Measurements from ENCODE around the gene BRPF1. TPM values are rescaled to one million over a fixed set of nuclear protein-coding genes. Genes with fewer than 3 reads are reported as not detected.
"Not testable (repeated sequence)": the region's sequence is repeated elsewhere in the genome, so short reads cannot be mapped to it uniquely, and the experiment has no call there.

Gene BRPF1
- total RNA-seq, 1 donor: 17.3 TPM

DNA sequence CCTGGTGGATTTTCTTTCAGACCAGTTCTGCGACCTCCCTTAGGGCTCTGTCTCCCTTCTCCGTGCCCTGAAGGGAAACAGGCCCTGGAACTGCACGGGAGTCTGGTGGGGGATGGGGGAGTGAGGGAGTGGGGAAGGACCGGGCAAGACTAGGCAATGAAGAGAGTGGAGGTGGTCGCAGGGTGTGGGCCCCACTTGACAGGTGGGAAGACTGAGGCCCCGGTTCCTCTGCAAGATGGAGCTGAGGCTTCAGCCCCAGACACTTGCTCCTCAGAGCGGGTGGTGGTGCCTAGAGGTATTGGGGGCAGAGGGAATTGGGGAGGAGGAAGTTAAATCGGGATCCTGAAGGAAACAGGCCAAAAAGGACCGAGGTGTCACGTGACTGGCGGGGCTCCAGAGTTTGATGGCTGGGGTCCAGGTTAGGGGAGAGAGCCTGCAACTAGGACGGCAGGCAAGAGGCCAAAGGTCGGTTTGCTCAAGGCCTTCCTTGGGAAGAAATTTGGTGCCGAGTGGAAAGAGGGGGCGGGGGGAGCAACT lies 38.8 kb downstream of the BRPF1 start:
- TF ChIP-seq CTCF (IDR thresholded peaks at IDR 0.05; ENCODE audit: insufficient read depth, low read depth, low read length): no peak
- DNase-seq (ENCODE audit: low read depth): peak; percentile 48
- peak overlapping the region; percentile 64 for H3K4me3 ChIP-seq (ENCODE audit: low read depth, low read length)

- not testable (repeated sequence) for H3K4me3 ChIP-seq (ENCODE audit: low read depth, low read length); DNase-seq (ENCODE audit: low read depth)
Observed at GRCh38 chr3:9771007-9771406, 39.5 kb downstream of the BRPF1 start.

DNA sequence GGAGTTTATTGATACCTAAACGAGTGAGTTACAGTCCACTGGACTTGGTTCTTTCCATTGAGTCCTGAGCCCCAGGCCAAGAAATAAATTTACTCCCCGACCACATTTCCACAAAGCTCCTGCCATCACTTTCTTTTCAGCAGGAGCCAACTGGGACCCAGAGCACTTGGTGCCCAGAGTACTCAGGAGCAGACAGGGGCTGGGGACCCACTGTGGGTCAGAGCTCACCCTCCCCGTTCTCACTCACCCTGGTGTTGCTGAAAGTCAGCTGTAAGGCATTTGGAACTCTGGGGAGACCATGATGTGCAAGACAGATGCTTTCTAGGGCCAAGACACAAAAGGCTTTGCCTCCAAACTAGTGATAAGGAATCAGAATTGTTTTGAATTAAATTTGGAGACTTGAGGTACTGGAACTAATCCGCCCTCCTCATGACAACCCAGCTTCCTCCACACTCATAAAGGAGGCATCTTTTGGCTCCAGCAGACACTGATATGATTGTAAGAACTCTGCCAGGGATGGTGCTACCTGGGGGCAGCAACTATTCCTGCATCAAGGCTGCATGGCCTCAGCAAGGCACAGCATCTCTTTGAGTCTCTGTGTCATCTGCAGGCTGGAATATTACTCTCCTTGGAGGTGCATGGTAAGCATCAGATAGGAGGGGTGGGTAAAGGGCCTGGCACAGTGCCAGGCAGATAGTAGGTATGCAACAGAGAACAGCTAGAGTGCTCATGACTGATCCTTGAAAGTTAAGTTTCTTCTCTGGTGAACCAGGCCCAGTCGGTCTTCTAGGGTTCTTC lies 45.6 kb downstream of the BRPF1 start:
- H3K4me3 ChIP-seq (ENCODE audit: low read depth, low read length): no peak overlapping the region
- TF ChIP-seq CTCF (IDR thresholded peaks at IDR 0.05; ENCODE audit: insufficient read depth, low read depth, low read length): no peak
- no peak for DNase-seq (ENCODE audit: low read depth)

DNA sequence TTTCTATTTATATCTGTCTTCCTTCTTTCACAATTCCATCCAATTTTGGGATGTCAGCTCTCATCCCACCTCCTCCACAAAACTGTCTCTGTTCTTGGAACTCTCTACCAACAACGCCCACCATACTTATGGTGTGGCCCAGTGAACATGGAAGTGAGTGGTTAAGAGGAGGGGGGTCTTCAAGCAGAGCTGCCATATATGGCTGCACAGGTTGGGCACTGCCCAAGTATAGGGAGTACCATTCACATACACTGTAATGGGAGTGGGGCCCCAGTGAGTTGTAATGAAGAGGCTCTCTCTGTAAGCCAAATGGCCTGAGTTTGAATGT lies 46.1 kb downstream of the BRPF1 start:
- no peak for TF ChIP-seq CTCF (IDR thresholded peaks at IDR 0.05; ENCODE audit: insufficient read depth, low read depth, low read length)
- no peak for DNase-seq (ENCODE audit: low read depth)

GRCh38 chr3:9778143-9779074 lies 46.9 kb downstream of the BRPF1 start:
- no peak overlapping the region for H3K4me3 ChIP-seq (ENCODE audit: low read depth, low read length)
- peak; percentile 28 for DNase-seq (ENCODE audit: low read depth)
- TF ChIP-seq CTCF (IDR thresholded peaks at IDR 0.05; ENCODE audit: insufficient read depth, low read depth, low read length): no peak

More for the DNA sequence above, 46.1 kb downstream of the BRPF1 start:
- no peak overlapping the region for H3K4me3 ChIP-seq (ENCODE audit: low read depth, low read length)

DNA sequence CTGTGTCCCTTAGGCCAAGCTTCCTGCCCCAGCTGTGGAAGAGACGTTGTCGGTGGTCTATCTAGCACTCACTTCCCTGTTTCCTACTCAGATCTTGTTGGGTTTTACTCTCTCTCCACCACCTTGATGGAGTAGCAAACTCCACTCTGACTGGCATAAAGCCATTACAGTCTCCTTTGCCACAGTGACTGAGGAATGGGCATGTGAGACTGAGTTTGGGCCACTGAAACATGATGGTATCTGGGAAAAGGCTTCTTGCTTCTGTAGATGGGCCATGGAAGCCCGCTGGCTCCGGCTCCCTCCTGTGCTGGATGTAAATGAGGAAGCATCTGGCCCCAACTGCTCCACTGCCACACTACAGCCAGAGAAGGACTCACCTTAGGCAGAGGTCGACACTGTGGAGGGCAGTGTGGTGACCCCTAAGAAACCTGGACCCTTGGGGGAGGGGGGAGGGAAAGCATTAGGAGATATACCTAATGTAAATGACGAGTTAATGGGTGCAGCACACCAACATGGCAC lies 47.6 kb downstream of the BRPF1 start:
- no peak for TF ChIP-seq CTCF (IDR thresholded peaks at IDR 0.05; ENCODE audit: insufficient read depth, low read depth, low read length)
- DNase-seq (ENCODE audit: low read depth): no peak
- H3K4me3 ChIP-seq (ENCODE audit: low read depth, low read length): no peak overlapping the region
